SK-N-MC (cell line): ENCODE results near the gene PRSS27.

Experiments
- EZH2 ChIP-seq: fragments of 200-600 bp; sonication (generic); IDR thresholded peaks from one replicate; pipeline ENCODE4 v1.6.1; 2017; ENCODE audit warnings: antibody characterized with exemption
- FOXP2 ChIP-seq: optimal IDR thresholded peaks from 2 replicates; pipeline ENCODE3; 2011; ENCODE audit warnings: mild to moderate bottlenecking, moderate library complexity; ENCODE audit not compliant: insufficient read depth; ENCODE audit errors: extremely low read length, control extremely low read depth
- POLR2AphosphoS5 ChIP-seq: IDR thresholded peaks from 2 replicates; pipeline ENCODE4 v1.6.1; 2012; ENCODE audit warnings: mild to moderate bottlenecking, low read depth, low read length, borderline replicate concordance

DNA sequence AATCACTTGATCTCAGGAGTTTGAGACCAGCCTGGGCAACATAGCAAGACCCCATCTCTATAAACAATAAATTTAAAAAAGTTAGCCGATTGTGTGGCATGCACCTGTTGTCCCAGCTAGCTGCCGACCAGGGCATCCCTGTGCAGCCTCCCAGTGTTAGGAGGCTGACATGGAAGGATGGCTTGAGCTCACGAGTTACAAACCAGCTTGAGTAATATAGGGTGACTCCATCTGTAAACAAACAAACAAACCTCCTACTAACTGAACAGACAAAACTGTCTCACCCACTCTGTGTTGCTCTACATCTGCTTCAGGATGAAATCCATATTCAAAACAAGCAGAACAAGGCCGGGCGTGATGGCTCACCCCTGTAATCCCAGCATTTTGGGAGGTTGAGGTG lies 6.9 kb upstream of the PRSS27 start:
- TF ChIP-seq EZH2 (no peak), POLR2AphosphoS5 (no peak), FOXP2 (no peak)
